H1 (cell line): Measurements from ENCODE around the gene KCNMA1. TPM values are rescaled to one million over a fixed set of nuclear protein-coding genes. Genes with fewer than 3 reads are reported as not detected.
"Not testable (repeated sequence)": the region's sequence is repeated elsewhere in the genome, so short reads cannot be mapped to it uniquely, and the experiment has no call there.

Experiments
- CTCF ChIA-PET: fragments of 300-600 bp; sonication (Branson Sonifier 250); formaldehyde crosslinking; loops from one replicate; lab custom pipeline; 2021; ENCODE audit not compliant: partially characterized antibody; lab: Charles Lee
- POLR2A ChIA-PET: fragments of 300-600 bp; sonication (Branson Sonifier 250); formaldehyde crosslinking; loops from one replicate; lab custom pipeline; 2021; ENCODE audit warnings: inconsistent platforms; ENCODE audit not compliant: partially characterized antibody; lab: Charles Lee
- DNase-seq, 2 experiments: peaks; one replicate each; pipeline versions ENCODE4 v3.0.0 to v3.0.0-alpha.2; 2010 to 2022; ENCODE audit warnings: low spot score in 2 of 2, low read depth in 1 of 2, mixed read lengths in 1 of 2
- FAIRE-seq: peaks from 2 replicates; lab custom pipeline; 2011; peaks lifted over from hg19 to GRCh38; lab: Jason Lieb, UNC
- H2AFZ ChIP-seq: 2 replicates; pipeline ENCODE4 v1.8.1; 2012; ENCODE audit warnings: low read length, inconsistent platforms
- H2AK5ac ChIP-seq: 2 replicates; pipeline ENCODE4 v1.6.1; 2013; ENCODE audit warnings: low read depth, low read length
- H2BK120ac ChIP-seq: replicated peaks from 2 replicates; pipeline ENCODE3; 2013; ENCODE audit warnings: low read depth, low read length, inconsistent platforms
- H2BK12ac ChIP-seq: 2 replicates; pipeline ENCODE4 v1.6.1; 2013; ENCODE audit warnings: low read depth, low read length
- H2BK15ac ChIP-seq: 2 replicates; pipeline ENCODE4 v1.6.1; 2013; ENCODE audit warnings: low read length
- H2BK20ac ChIP-seq: 2 replicates; pipeline ENCODE4 v1.6.1; 2013; ENCODE audit warnings: low read length
- H2BK5ac ChIP-seq: 2 replicates; pipeline ENCODE4 v1.6.1; 2013; ENCODE audit warnings: low read depth, low read length
- H3K14ac ChIP-seq: 2 replicates; pipeline ENCODE4 v1.6.1; 2013; ENCODE audit warnings: inconsistent platforms; ENCODE audit not compliant: insufficient read length
- H3K18ac ChIP-seq: 2 replicates; pipeline ENCODE4 v1.6.1; 2013; ENCODE audit warnings: low read length; ENCODE audit errors: extremely low read depth
- H3K23ac ChIP-seq: 2 replicates; pipeline ENCODE4 v1.6.1; 2013; ENCODE audit warnings: inconsistent platforms; ENCODE audit not compliant: insufficient read length
- H3K23me2 ChIP-seq: 2 replicates; pipeline ENCODE4 v1.6.1; 2013; ENCODE audit warnings: low read depth, low read length
- H3K27ac ChIP-seq: 2 replicates; pipeline ENCODE4 v1.6.1; 2011; ENCODE audit warnings: low read depth, low read length, inconsistent platforms
- H3K27me3 ChIP-seq, 4 experiments: replicated peaks in 1 of 4; 1 replicate in 1 of 4; 2 replicates in 3 of 4; pipeline versions ENCODE4 v1.6.1 to v1.8.1; 2011 to 2013; ENCODE audit warnings: low read length in 3 of 4, mild to moderate bottlenecking in 3 of 4, inconsistent platforms in 2 of 4, mixed read lengths in 2 of 4, moderate library complexity in 1 of 4; ENCODE audit not compliant: control insufficient read depth in 3 of 4, insufficient read depth in 3 of 4; ENCODE audit errors: extremely low read depth in 1 of 4
- H3K36me3 ChIP-seq, 4 experiments: 2 replicates each; pipeline versions ENCODE4 v1.6.1 to v1.8.1; 2011 to 2013; ENCODE audit warnings: mild to moderate bottlenecking in 4 of 4, low read length in 3 of 4, moderate library complexity in 2 of 4, control low read depth in 1 of 4, inconsistent platforms in 1 of 4; ENCODE audit not compliant: insufficient read depth in 4 of 4, control insufficient read depth in 2 of 4
- H3K4ac ChIP-seq: replicated peaks from 2 replicates; pipeline ENCODE3; 2013; ENCODE audit warnings: low read length, low read depth, mixed read lengths, inconsistent platforms; ENCODE audit not compliant: insufficient read length
- H3K4me1 ChIP-seq, 4 experiments: replicated peaks in 1 of 4; 1 replicate in 1 of 4; 2 replicates in 3 of 4; pipeline versions ENCODE4 v1.6.1 to v1.8.1; 2011 to 2013; ENCODE audit warnings: low read length in 3 of 4, inconsistent platforms in 2 of 4, mixed read lengths in 1 of 4; ENCODE audit not compliant: insufficient read depth in 4 of 4, control insufficient read depth in 3 of 4
- H3K4me2 ChIP-seq, 2 experiments: 2 replicates each; pipeline versions ENCODE4 v1.6.1 to v1.8.1; 2011 to 2013; ENCODE audit warnings: low read depth in 2 of 2, low read length in 2 of 2, control low read depth in 1 of 2, inconsistent platforms in 1 of 2, mild to moderate bottlenecking in 1 of 2; ENCODE audit not compliant: insufficient read depth in 1 of 2
- H3K4me3 ChIP-seq, 4 experiments: fragments of 200-600, 300-600 bp in 1 of 4; sonication (generic), shearing (Covaris generic), sonication (Bioruptor Twin) in 1 of 4; 2 replicates each; pipeline versions ENCODE4 v1.5.1 to v1.8.1; 2011 to 2016; ENCODE audit warnings: low read length in 4 of 4, low read depth in 3 of 4, control low read depth in 2 of 4, inconsistent platforms in 2 of 4, mild to moderate bottlenecking in 2 of 4, mixed read lengths in 1 of 4, moderate library complexity in 1 of 4; ENCODE audit not compliant: insufficient read depth in 2 of 4; ENCODE audit errors: extremely low read depth in 1 of 4
- H3K56ac ChIP-seq: replicated peaks from 2 replicates; pipeline ENCODE3; 2013; ENCODE audit warnings: low read depth, mild to moderate bottlenecking, mixed read lengths, low read length, inconsistent platforms; ENCODE audit not compliant: insufficient read length
- H3K79me1 ChIP-seq: 2 replicates; pipeline ENCODE4 v1.6.1; 2013; ENCODE audit warnings: low read depth, low read length, control low read depth
- H3K79me2 ChIP-seq, 2 experiments: 2 replicates each; pipeline versions ENCODE4 v1.6.1 to v1.8.1; 2012 to 2013; ENCODE audit warnings: low read length in 2 of 2, mild to moderate bottlenecking in 2 of 2, inconsistent platforms in 1 of 2; ENCODE audit not compliant: insufficient read depth in 2 of 2, control insufficient read depth in 1 of 2
- H3K9ac ChIP-seq, 4 experiments: replicated peaks in 1 of 4; 1 replicate in 1 of 4; 2 replicates in 3 of 4; pipeline versions ENCODE4 v1.6.1 to v1.8.1; 2011 to 2013; ENCODE audit warnings: low read depth in 3 of 4, low read length in 3 of 4, control low read depth in 2 of 4, mild to moderate bottlenecking in 2 of 4, moderate library complexity in 2 of 4, inconsistent platforms in 1 of 4; ENCODE audit errors: extremely low read depth in 1 of 4
- H3K9me3 ChIP-seq, 2 experiments: 2 replicates each; pipeline versions ENCODE4 v1.6.1 to v1.8.1; 2012 to 2013; ENCODE audit warnings: mild to moderate bottlenecking in 2 of 2, moderate library complexity in 2 of 2, control low read depth in 1 of 2, inconsistent platforms in 1 of 2, low read depth in 1 of 2, low read length in 1 of 2, mixed read lengths in 1 of 2; ENCODE audit not compliant: insufficient read depth in 2 of 2
- H4K20me1 ChIP-seq, 2 experiments: replicated peaks in 1 of 2; 2 replicates each; pipeline versions ENCODE3 to v1.8.1; 2011 to 2013; ENCODE audit warnings: inconsistent platforms in 2 of 2, low read length in 2 of 2, mild to moderate bottlenecking in 1 of 2; ENCODE audit not compliant: insufficient read depth in 2 of 2, control insufficient read depth in 1 of 2
- H4K5ac ChIP-seq: 2 replicates; pipeline ENCODE4 v1.6.1; 2013; ENCODE audit warnings: low read length, low read depth, mixed read lengths, inconsistent platforms; ENCODE audit not compliant: insufficient read length
- H4K8ac ChIP-seq: 2 replicates; pipeline ENCODE4 v1.8.0; 2013; ENCODE audit warnings: mild to moderate bottlenecking, moderate library complexity, low read length, inconsistent platforms; ENCODE audit not compliant: insufficient read depth; ENCODE audit errors: extremely low read depth
- H4K91ac ChIP-seq: replicated peaks from 2 replicates; pipeline ENCODE3; 2013; ENCODE audit warnings: low read length, mixed read lengths, inconsistent platforms; ENCODE audit not compliant: insufficient read length
- WGBS, 2 experiments: shearing (Covaris generic) in 1 of 2; methylation state at CpG; one replicate each; pipeline versions ENCODE4 v1.1.6 to v1.1.7; 2013 to 2015; ENCODE audit warnings: low lambda C conversion rate in 2 of 2, mixed read lengths in 2 of 2, inconsistent platforms in 1 of 2, low coverage in 1 of 2, missing lambda C conversion rate in 1 of 2; ENCODE audit not compliant: insufficient replicate concordance in 2 of 2, insufficient coverage in 1 of 2, insufficient read length in 1 of 2; ENCODE audit errors: extremely low coverage in 1 of 2, missing lambda C conversion rate in 1 of 2; 5-methylcytosine and 5-hydroxymethylcytosine counted together
- polyA plus RNA-seq, 7 experiments: library from polyadenylated mRNA; depleted of rRNA in 3 of 7; stranded (reverse) in 5 of 7; unstranded in 2 of 7; fragments of >200 nt in 5 of 7; fragments of 200-250 nt in 2 of 7; gene quantifications; 1 replicate in 5 of 7; 2 replicates in 1 of 7; 4 replicates in 1 of 7; pipeline versions ENCODE4 v1.2.1 to v1.2.3, GENCODE V29; 2011 to 2013; ENCODE audit warnings: missing spikeins in 2 of 7, mixed read lengths in 2 of 7
- total RNA-seq: library from RNA; stranded (reverse); fragmentation: NEBNext Ultra II Directional; extraction: Animal tissue kit (Norgen Biotek cat#: 25700); gene quantifications from 2 replicates; pipeline ENCODE4 v1.2.1, GENCODE V29; 2021

The KCNMA1 gene
- total and polyA plus RNA-seq, 2 of the 8 experiments (the other 6 are each of a cell fraction or from before 2014, with no cell fraction given), result 10.2 to 11.1 TPM

- H2BK20ac ChIP-seq, H3K27me3 ChIP-seq, H3K79me1 ChIP-seq, H3K4me2 ChIP-seq, H3K27ac ChIP-seq, H4K20me1 ChIP-seq, H2BK12ac ChIP-seq, H3K9me3 ChIP-seq, H3K4ac ChIP-seq, H3K18ac ChIP-seq, H2AK5ac ChIP-seq, H3K79me2 ChIP-seq, H3K4me3 ChIP-seq, H2BK5ac ChIP-seq, H3K9ac ChIP-seq, H3K23me2 ChIP-seq, H2BK120ac ChIP-seq, H3K36me3 ChIP-seq, H3K23ac ChIP-seq, FAIRE-seq, H4K5ac ChIP-seq, H4K8ac ChIP-seq, POLR2A ChIA-PET, H3K14ac ChIP-seq, H3K56ac ChIP-seq, H2AFZ ChIP-seq, H4K91ac ChIP-seq, H3K4me1 ChIP-seq, H2BK15ac ChIP-seq, DNase-seq: not testable (repeated sequence)
- CTCF ChIA-PET, result interaction anchor here (1.3 to 7.4 kb wide), 4 partner anchors 13 to 20 kb away, joined by 3 to 41 read pairs (median 20); no protein-coding TSS in a partner anchor
- 91% methylated on average over 8 of the region's 8 CpGs; no CpG with 5 or more reads in 1 of the 2 experiments for WGBS, 2 experiments
Observed at GRCh38 chr10:77412573-77413133, 225.0 kb downstream of the KCNMA1 start.
